Ovary (tissue), 9 donors: Measurements from ENCODE around the gene MICAL2. TPM values are rescaled to one million over a fixed set of nuclear protein-coding genes. Genes with fewer than 3 reads are reported as not detected.

Experiments used
- DNase-seq, 5 donors: peaks; one replicate each; pipeline ENCODE4 v3.0.0-alpha.2; 2019 to 2020
- H3K27ac ChIP-seq, 2 donors: fragments of 200-600 bp; one replicate each; pipeline versions ENCODE4 v1.5.1 to v1.8.0; 2019 to 2022
- H3K27me3 ChIP-seq: fragments of 200-600 bp; one replicate; pipeline ENCODE4 v1.8.0; 2022
- H3K36me3 ChIP-seq: fragments of 200-600 bp; sonication (generic); one replicate; pipeline ENCODE4 v1.5.1; 2019
- H3K4me1 ChIP-seq: one replicate; pipeline ENCODE4 v1.8.1; 2013; ENCODE audit warnings: mild to moderate bottlenecking, moderate library complexity; ENCODE audit not compliant: insufficient read depth
- H3K4me3 ChIP-seq: fragments of 200-600 bp; sonication (generic); one replicate; pipeline ENCODE4 v1.5.1; 2017
- H3K9me3 ChIP-seq, 2 donors: fragments of 200-600 bp in 1 of 2; sonication (generic) in 1 of 2; one replicate each; pipeline versions ENCODE4 v1.5.1 to v1.8.1; 2013 to 2019; ENCODE audit warnings: mild to moderate bottlenecking in 1 of 2, moderate library complexity in 1 of 2
- EP300 ChIP-seq: sonication (generic); formaldehyde crosslinking; IDR thresholded peaks from one replicate; pipeline ENCODE4 v1.6.1; 2017; ENCODE audit warnings: antibody characterized with exemption
- POLR2A ChIP-seq: fragments of 450-650 bp; IDR thresholded peaks from one replicate; pipeline ENCODE4 v1.6.1; 2017; ENCODE audit warnings: antibody characterized with exemption, mild to moderate bottlenecking, moderate library complexity
- WGBS, 3 donors: extraction: QIAGEN DNeasy Blood & Tissue Kit in 1 of 3; methylation state at CpG; one replicate each; pipeline versions ENCODE4 v1.1.5 to v1.1.7; 2013 to 2017; 5-methylcytosine and 5-hydroxymethylcytosine counted together
- intact Hi-C, 4 donors: fragments of 100-400 bp; cut with DNase I; formaldehyde crosslinking; loops; one replicate each; pipeline versions ENCODE4 v1.11.0 to v1.15.1; 2022 to 2023
- polyA plus RNA-seq, 2 donors: library from polyadenylated mRNA; stranded (reverse); fragments of 200-250 nt in 1 of 2; fragments of 350-450 nt in 1 of 2; fragmentation: Illumina TruSeq in 1 of 2; extraction: RNeasy Lipid Tissue Mini Kit (QIAGEN cat#74804) in 1 of 2; gene quantifications; one replicate each; pipeline ENCODE4 v1.2.3, GENCODE V29; 2013 to 2014
- total RNA-seq, 7 donors: library from RNA; depleted of rRNA in 2 of 7; stranded (reverse); fragments of >200 nt in 2 of 7; fragmentation: NEBNext Ultra II Directional in 3 of 7; extraction: Animal tissue kit (Norgen Biotek cat#: 25700) in 3 of 7; gene quantifications; one replicate each; pipeline versions ENCODE4 v1.1.0 to v1.2.4, GENCODE V29; 2016 to 2023
- TF ChIP-seq, protein P1 (sequence below), 3 donors: fragments of 450-650 bp in 2 of 3; fragments of 200-600 bp in 1 of 3; IDR thresholded peaks; one replicate each; pipeline versions ENCODE4 v1.5.1 to v1.8.0; 2016 to 2022; ENCODE audit warnings: antibody characterized with exemption in 3 of 3, mild to moderate bottlenecking in 1 of 3
- donor health status: DM: no; HTN: no; CAD: no; lungs with moderate emphysema.
- donor health status: DM: no; HTN: no; CAD: no.
- donor health status: Bipolar disorder and iron deficiency.
- donor health status: DM: yes; HTN: yes; CAD: no.
- donor health status: DM: no; HTN: no; CAD: no.
- donor health status: DM: yes; HTN: yes; CAD: no.

Gene MICAL2
- total and polyA plus RNA-seq, 9 donors: 10.7 to 73.6 (median 32.5) TPM

DNA sequence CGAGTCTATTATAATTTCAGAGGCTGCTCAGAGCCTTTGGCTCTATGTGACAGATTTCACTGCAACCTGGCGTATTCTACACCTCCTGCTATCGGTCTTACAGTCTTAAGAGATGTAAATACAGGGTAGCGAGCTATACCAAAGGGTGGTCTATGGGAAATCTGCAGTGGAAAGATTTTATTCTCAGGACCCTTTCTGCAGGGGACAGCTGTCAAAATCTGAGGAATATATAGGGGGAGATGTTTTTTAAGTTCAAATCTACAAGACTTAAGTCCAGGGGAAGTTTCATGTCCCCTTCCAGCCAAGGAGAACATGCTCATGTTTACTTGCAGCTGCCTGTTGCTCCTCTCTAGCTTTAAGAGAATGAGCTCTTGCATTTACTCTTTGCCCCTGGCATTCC, 62.7 kb downstream of the MICAL2 start:
- H3K9me3 ChIP-seq: no peaks in the 10 kb centered on the region
- no peaks in the 10 kb centered on the region for H3K36me3 ChIP-seq
- H3K4me3 ChIP-seq: no peak overlapping the region
- no peaks in the 10 kb centered on the region for H3K4me1 ChIP-seq
- intact Hi-C loops: no loop called here
- WGBS, 3 donors: 72 to 83% (median 79%) methylated on average over 4 of the region's 4 CpGs
- H3K27ac ChIP-seq: no peak overlapping the region
- DNase-seq: no peak
- no peaks in the 10 kb centered on the region for H3K27me3 ChIP-seq
- TF ChIP-seq POLR2A (no peak), EP300 (no peak)
- TF ChIP-seq, protein P1, sequence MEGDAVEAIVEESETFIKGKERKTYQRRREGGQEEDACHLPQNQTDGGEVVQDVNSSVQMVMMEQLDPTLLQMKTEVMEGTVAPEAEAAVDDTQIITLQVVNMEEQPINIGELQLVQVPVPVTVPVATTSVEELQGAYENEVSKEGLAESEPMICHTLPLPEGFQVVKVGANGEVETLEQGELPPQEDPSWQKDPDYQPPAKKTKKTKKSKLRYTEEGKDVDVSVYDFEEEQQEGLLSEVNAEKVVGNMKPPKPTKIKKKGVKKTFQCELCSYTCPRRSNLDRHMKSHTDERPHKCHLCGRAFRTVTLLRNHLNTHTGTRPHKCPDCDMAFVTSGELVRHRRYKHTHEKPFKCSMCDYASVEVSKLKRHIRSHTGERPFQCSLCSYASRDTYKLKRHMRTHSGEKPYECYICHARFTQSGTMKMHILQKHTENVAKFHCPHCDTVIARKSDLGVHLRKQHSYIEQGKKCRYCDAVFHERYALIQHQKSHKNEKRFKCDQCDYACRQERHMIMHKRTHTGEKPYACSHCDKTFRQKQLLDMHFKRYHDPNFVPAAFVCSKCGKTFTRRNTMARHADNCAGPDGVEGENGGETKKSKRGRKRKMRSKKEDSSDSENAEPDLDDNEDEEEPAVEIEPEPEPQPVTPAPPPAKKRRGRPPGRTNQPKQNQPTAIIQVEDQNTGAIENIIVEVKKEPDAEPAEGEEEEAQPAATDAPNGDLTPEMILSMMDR (IDR thresholded peaks at IDR 0.05): no peak

DNA sequence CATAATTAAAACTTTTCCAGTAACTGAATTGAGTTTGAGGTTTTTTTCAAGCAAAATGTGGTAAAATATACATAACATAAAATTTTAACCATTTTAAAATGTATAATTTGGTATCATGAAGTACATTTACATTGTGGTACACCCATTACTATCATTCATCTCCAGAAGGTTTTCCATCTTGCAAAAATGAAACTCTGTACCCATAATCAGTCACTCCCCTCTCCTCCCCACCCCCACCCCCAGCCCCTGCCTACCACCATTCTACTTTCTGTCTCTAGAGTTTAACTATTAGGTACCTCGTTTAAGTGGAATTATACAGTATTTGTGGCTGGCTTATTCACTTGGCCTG, 63.7 kb downstream of the MICAL2 start:
- intact Hi-C loops: no loop called here
- Histone ChIP-seq H3K4me1 (no peaks in the 10 kb centered on the region), H3K27ac (no peak overlapping the region), H3K4me3 (no peak overlapping the region), H3K27me3 (no peaks in the 10 kb centered on the region), H3K9me3 (no peaks in the 10 kb centered on the region), H3K36me3 (no peaks in the 10 kb centered on the region)
- DNase-seq: no peak
- TF ChIP-seq POLR2A: no peak
- 31 to 58% (median 38%) methylated on average over 1 of the region's 1 CpG for WGBS, 3 donors

DNA sequence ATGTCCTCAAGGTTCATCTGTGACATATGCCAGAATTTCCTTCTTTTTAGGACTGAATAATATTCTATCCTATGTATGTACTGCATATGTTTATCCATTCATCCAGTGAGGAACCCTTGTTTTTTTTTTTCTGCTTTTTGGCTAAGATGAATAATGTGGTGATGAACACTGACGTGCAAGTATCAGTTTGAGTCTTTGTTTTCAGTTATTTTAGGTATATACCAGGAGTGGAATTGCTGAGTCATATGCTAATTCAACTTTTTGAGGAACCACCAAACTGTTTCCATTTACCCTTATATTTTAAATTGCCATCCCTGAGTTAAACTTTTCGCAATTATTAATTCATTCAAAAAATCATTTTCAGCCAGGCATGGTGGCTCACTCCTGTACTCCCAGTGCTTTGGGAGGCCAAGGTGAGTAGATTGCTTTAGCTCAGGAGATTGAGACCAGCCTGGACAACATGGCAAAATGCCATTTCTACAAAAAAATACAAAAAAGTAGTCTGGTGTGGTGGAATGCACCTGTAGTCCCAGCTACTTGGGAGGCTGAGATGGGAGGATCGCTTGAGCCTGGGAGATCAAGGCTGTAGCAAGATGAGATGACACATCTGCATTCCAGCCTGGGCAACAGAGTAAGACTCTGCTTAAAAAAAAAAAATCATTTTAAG, 64.2 kb downstream of the MICAL2 start:
- intact Hi-C loops: no loop called here
- Histone ChIP-seq H3K36me3 (no peaks in the 10 kb centered on the region), H3K9me3 (no peaks in the 10 kb centered on the region), H3K4me1 (no peaks in the 10 kb centered on the region), H3K27ac (no peak overlapping the region), H3K4me3 (no peak overlapping the region), H3K27me3 (no peaks in the 10 kb centered on the region)
- TF ChIP-seq, protein P1 (IDR thresholded peaks at IDR 0.05): no peak
- TF ChIP-seq EP300 (no peak), POLR2A (no peak)
- WGBS, 3 donors: 87 to 94% (median 93%) methylated on average over 3 of the region's 3 CpGs
- DNase-seq: no peak

DNA sequence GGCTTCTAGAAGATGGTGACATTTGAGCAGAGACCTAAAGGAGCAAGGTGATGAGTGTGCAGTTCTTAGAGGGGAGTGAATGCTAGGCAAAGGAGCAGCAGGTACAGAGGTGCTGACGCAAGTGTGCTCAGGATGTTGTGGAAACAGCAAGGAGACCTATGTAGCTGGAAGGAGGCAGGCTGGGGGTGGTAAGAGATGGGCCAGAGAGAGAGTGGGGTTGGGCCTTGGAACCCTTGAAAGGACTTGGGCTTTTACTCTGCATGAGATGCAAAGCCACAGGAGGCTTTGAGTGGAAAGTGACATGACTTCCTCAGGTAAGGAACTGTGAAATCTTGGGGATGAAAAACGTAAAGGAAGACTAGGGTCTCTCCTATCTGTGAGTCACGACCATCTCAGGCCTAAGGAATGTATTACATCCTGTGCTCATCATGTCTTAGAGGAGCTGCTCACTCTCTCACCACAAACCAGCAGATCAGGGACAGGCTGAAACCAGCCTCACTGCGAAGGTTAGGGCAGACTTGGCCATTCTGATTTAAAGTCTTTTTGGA, 65.4 kb downstream of the MICAL2 start:
- no peak overlapping the region for H3K27ac ChIP-seq
- H3K9me3 ChIP-seq: no peaks in the 10 kb centered on the region
- H3K4me1 ChIP-seq: no peaks in the 10 kb centered on the region
- TF ChIP-seq, protein P1 (IDR thresholded peaks at IDR 0.05): no peak
- TF ChIP-seq EP300 (no peak), POLR2A (no peak)
- no peak for DNase-seq
- no peak overlapping the region for H3K4me3 ChIP-seq
- no peaks in the 10 kb centered on the region for H3K36me3 ChIP-seq
- WGBS, 3 donors: 21 to 40% (median 28%) methylated on average over 4 of the region's 4 CpGs
- intact Hi-C loops: no loop called here
- H3K27me3 ChIP-seq: no peaks in the 10 kb centered on the region

DNA sequence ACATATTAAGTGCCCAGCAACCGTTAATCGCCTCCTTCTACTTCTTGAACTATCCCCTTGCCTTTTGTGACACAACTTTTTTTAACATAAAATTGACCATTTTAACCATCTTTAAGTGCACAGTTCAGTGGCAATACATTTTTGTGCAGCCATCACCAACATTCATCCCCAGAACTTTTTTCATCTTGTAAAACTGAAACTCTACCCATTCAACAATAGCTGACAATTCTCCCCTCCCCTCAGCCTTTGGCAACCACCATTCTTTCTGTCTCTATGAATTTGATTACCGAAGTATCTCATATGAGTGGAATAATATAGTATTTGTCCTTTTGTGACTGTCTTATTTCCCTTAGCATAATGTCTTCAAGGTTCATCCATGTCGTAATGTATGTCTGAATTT, 66.0 kb downstream of the MICAL2 start:
- DNase-seq: no peak
- Histone ChIP-seq H3K9me3 (no peaks in the 10 kb centered on the region), H3K27me3 (no peaks in the 10 kb centered on the region), H3K4me3 (no peak overlapping the region), H3K27ac (no peak overlapping the region), H3K4me1 (no peaks in the 10 kb centered on the region), H3K36me3 (no peaks in the 10 kb centered on the region)
- intact Hi-C loops: no loop called here
- WGBS, 3 donors: 92 to 96% (median 95%) methylated on average over 4 of the region's 4 CpGs
- TF ChIP-seq POLR2A (no peak), EP300 (no peak)
- TF ChIP-seq, protein P1 (IDR thresholded peaks at IDR 0.05): no peak
